T-helper 1 cell treated with Interleukin-12 subunit alpha and Interleukin-12 subunit beta and Interleukin-4 antibody, amounts not matched to agents 30 μg/mL and 1 μg/mL, for 36 hours (primary cell): Measurements from ENCODE around the gene ADGRV1.
"Not testable (repeated sequence)": the region's sequence is repeated elsewhere in the genome, so short reads cannot be mapped to it uniquely, and the experiment has no call there.

Source experiments
- H3K27ac Mint-ChIP-seq: one replicate; pipeline ENCODE4 v1.8.0; 2021; ENCODE audit warnings: mild to moderate bottlenecking, mixed read lengths
- H3K27me3 Mint-ChIP-seq: one replicate; pipeline ENCODE4 v1.8.0; 2021; ENCODE audit warnings: low read depth, mixed read lengths
- H3K36me3 Mint-ChIP-seq: one replicate; pipeline ENCODE4 v1.8.0; 2021; ENCODE audit warnings: low read depth, mixed read lengths
- H3K4me1 Mint-ChIP-seq: one replicate; pipeline ENCODE4 v1.8.0; 2021; ENCODE audit warnings: low read depth, mixed read lengths
- H3K4me3 Mint-ChIP-seq: one replicate; pipeline ENCODE4 v1.8.0; 2021; ENCODE audit warnings: mild to moderate bottlenecking, moderate library complexity, mixed read lengths
- H3K9me3 Mint-ChIP-seq: one replicate; pipeline ENCODE4 v1.8.0; 2021; ENCODE audit warnings: mixed read lengths

The ADGRV1 gene

GRCh38 chr5:90685425-90686022, 126.9 kb downstream of the ADGRV1 start:
- Mint-ChIP-seq H3K9me3 (peaks cover 4% of the 10 kb centered on the region), H3K36me3 (no peaks in the 10 kb centered on the region), H3K27ac (no peak overlapping the region), H3K4me3 (no peak overlapping the region), H3K4me1 (no peaks in the 10 kb centered on the region), H3K27me3 (no peaks in the 10 kb centered on the region)

DNA sequence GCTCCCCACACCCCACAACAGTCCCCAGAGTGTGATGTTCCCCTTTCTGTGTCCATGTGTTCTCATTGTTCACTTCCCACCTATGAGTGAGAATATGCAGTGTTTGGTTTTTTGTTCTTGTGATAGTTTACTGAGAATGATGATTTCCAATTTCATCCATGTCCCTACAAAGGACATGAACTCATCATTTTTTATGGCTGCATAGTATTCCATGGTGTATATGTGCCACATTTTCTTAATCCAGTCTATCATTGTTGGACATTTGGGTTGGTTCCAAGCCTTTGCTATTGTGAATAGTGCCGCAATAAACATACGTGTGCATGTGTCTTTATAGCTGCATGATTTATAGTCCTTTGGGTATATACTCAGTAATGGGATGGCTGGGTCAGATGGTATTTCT, 127.8 kb downstream of the ADGRV1 start:
- H3K4me1 Mint-ChIP-seq, H3K27me3 Mint-ChIP-seq, H3K36me3 Mint-ChIP-seq, H3K9me3 Mint-ChIP-seq, H3K4me3 Mint-ChIP-seq, H3K27ac Mint-ChIP-seq: not testable (repeated sequence)

- H3K9me3 Mint-ChIP-seq, H3K4me1 Mint-ChIP-seq, H3K36me3 Mint-ChIP-seq, H3K27me3 Mint-ChIP-seq, H3K27ac Mint-ChIP-seq, H3K4me3 Mint-ChIP-seq: not testable (repeated sequence)
These were observed 128.9 kb downstream of the ADGRV1 start for GRCh38 chr5:90687458-90687857.

DNA sequence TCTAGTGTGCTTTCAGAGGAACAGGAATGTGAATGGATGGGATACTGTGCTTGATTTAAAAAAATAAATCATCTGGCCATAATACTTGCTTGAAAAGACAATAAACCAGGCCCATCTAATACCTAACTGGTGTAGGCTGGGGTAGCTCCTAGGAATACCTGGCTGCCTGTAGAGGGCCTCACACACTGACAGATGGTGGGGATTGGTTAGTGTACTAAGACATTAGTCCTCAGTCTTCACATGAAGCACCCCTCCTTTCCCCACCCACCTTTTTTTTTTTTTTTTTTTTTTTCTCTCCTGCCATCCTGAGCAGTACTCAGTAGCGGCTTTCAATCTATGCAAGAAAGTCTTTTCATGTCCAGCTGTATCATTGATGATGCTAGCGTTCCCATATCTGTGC, 130.5 kb downstream of the ADGRV1 start:
- Mint-ChIP-seq H3K4me1 (no peaks in the 10 kb centered on the region), H3K27me3 (no peaks in the 10 kb centered on the region)

DNA sequence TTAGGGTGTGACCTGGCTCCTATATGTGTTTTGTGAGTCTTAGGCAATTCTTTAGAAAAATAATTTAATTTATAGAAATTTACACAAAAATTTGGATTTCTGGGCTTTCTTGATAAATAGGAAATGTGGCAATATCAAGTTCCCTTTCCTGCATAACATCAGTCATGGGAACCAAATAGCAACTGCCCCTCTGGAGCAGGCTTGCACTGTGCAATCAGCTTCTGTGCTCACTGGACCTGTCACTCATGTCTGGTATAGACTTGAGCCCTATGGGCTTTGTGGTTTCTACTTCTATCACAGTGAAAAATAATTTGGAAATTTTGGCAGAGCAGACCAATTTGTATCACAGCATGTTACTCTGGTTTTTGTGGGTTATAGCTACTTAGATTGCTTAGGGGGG, 131.7 kb downstream of the ADGRV1 start:
- Mint-ChIP-seq H3K4me3 (no peak overlapping the region), H3K9me3 (peaks cover 4% of the 10 kb centered on the region), H3K27ac (no peak overlapping the region), H3K36me3 (no peaks in the 10 kb centered on the region), H3K27me3 (no peaks in the 10 kb centered on the region), H3K4me1 (no peaks in the 10 kb centered on the region)

More for the DNA sequence above, 130.5 kb downstream of the ADGRV1 start:
- Mint-ChIP-seq H3K4me3 (no peak overlapping the region), H3K9me3 (peaks cover 4% of the 10 kb centered on the region), H3K36me3 (no peaks in the 10 kb centered on the region), H3K27ac (no peak overlapping the region)

GRCh38 chr5:90691533-90691932, 132.9 kb downstream of the ADGRV1 start:
- H3K27me3 Mint-ChIP-seq, result no peaks in the 10 kb centered on the region
- H3K4me3 Mint-ChIP-seq, result no peak overlapping the region
- H3K4me1 Mint-ChIP-seq, result no peaks in the 10 kb centered on the region
- no peak overlapping the region for H3K27ac Mint-ChIP-seq
- H3K36me3 Mint-ChIP-seq, result no peaks in the 10 kb centered on the region
- no peaks in the 10 kb centered on the region for H3K9me3 Mint-ChIP-seq

DNA sequence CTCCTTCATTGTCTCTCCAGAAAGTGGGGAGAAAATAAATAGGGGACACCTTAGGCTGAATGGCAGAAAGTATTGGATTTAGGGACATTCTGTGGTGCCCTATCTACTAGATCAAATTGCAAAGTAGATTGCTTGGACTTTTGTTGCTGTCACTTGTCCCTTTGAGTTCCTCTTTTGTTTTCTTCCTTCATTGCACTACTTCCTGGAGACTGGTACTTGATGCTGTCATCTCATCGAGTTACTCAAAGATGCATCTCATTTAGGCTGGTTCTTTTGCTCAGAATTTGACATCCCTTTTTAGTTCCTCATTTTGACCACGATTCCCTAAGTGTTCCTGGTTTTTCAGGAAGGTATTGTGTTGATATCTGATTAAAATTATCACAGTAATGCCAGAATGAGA, 137.6 kb downstream of the ADGRV1 start:
- H3K4me1 Mint-ChIP-seq, result no peaks in the 10 kb centered on the region

DNA sequence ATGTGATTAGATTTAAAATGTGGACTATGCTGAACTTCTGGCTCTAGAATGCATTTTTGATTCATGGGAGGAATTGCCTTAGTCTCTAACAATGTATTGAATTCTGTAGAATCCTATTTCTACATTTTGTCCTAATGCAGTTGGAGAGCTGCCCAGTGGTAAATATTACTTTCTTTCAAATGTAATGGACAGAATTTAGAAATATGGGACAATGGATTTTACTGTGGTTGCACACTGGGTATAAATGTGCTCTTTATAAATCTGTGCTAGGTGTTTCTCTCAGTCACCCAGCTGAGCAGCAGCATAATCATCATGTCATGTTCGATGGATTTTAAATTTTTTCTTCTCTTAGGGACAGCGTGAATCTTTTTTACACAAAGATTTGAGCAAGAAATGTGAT, 141.7 kb downstream of the ADGRV1 start:
- no peak overlapping the region for H3K4me3 Mint-ChIP-seq
- no peaks in the 10 kb centered on the region for H3K4me1 Mint-ChIP-seq
- no peaks in the 10 kb centered on the region for H3K27me3 Mint-ChIP-seq
- H3K27ac Mint-ChIP-seq, result no peak overlapping the region
- H3K36me3 Mint-ChIP-seq, result no peaks in the 10 kb centered on the region
- H3K9me3 Mint-ChIP-seq, result no peaks in the 10 kb centered on the region

More for the DNA sequence above, 137.6 kb downstream of the ADGRV1 start:
- Mint-ChIP-seq H3K27me3 (no peaks in the 10 kb centered on the region), H3K27ac (no peak overlapping the region), H3K36me3 (no peaks in the 10 kb centered on the region), H3K4me3 (no peak overlapping the region), H3K9me3 (no peaks in the 10 kb centered on the region)

DNA sequence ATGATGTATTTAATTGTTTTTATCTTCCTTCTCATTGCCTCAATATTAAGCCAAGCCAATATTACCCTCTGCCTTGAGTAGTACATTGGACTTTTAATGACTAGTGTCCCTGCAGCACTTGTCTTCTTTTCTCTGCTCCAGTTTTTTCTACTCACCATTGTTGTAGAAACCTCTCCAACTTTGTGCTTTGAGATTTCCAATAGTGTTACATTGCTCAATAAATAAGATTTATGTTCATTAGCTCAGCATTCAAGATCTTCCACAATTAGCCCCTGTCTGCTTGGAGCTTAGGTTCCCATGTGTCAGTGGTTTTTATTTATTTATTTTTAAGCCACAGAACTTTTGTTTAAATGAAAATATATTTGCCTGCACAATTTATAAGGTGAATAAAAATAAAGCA, 145.3 kb downstream of the ADGRV1 start:
- Mint-ChIP-seq H3K27me3 (no peaks in the 10 kb centered on the region), H3K36me3 (no peaks in the 10 kb centered on the region), H3K4me3 (no peak overlapping the region), H3K4me1 (no peaks in the 10 kb centered on the region), H3K9me3 (no peaks in the 10 kb centered on the region), H3K27ac (no peak overlapping the region)

GRCh38 chr5:90707698-90708097, 149.1 kb downstream of the ADGRV1 start:
- Mint-ChIP-seq H3K36me3 (no peaks in the 10 kb centered on the region), H3K4me1 (no peaks in the 10 kb centered on the region), H3K4me3 (no peak overlapping the region), H3K27me3 (no peaks in the 10 kb centered on the region), H3K27ac (no peak overlapping the region), H3K9me3 (no peaks in the 10 kb centered on the region)

GRCh38 chr5:90709323-90710155, 150.9 kb downstream of the ADGRV1 start:
- Mint-ChIP-seq H3K27me3 (no peaks in the 10 kb centered on the region), H3K36me3 (no peaks in the 10 kb centered on the region), H3K27ac (no peak overlapping the region), H3K4me1 (no peaks in the 10 kb centered on the region), H3K9me3 (no peaks in the 10 kb centered on the region), H3K4me3 (no peak overlapping the region)

DNA sequence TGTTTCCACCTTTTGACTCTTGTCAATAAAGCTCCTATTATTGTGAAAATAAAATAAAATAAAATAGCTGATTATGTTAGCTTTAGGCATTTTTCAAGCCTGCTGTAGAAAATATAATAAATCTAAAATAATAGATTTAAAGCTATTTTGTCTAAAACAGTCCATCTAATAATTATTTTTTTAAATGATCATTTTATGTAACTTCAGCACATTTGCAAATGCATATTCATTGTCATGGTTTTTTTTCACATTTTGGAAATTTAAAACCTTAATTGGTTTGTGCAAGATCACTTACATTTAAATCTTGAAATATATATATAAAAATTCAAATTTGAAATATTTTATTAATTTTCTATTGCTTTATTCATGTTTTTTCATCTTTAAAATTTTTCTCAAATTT, 159.8 kb downstream of the ADGRV1 start:
- Mint-ChIP-seq H3K27me3 (no peaks in the 10 kb centered on the region), H3K9me3 (no peaks in the 10 kb centered on the region)

DNA sequence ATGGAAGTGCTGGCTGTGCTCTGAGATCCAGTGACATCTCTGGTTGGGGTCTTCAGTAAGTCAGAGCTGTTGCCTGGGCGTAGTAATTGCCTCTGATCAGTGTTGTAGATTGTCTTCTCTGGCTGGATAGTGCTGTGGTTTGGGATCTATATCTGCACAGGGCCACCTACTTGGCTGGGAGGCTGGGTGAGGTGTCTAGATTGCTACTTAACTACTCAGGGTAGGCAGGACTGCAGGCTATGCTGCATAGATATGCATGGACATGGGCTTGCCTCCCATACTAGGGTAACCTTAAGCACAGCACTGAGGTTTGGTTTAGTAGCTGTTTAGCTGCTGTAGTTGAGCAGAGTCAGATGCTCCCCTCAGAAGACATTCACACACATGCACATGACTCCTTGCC, 181.0 kb downstream of the ADGRV1 start:
- Mint-ChIP-seq H3K4me3 (no peak overlapping the region), H3K27me3 (no peaks in the 10 kb centered on the region), H3K9me3 (no peaks in the 10 kb centered on the region), H3K36me3 (no peaks in the 10 kb centered on the region), H3K4me1 (no peaks in the 10 kb centered on the region), H3K27ac (no peak overlapping the region)

More for the DNA sequence above, 159.8 kb downstream of the ADGRV1 start:
- no peak overlapping the region for H3K4me3 Mint-ChIP-seq
- H3K36me3 Mint-ChIP-seq, result no peaks in the 10 kb centered on the region
- H3K4me1 Mint-ChIP-seq, result no peaks in the 10 kb centered on the region
- no peak overlapping the region for H3K27ac Mint-ChIP-seq

DNA sequence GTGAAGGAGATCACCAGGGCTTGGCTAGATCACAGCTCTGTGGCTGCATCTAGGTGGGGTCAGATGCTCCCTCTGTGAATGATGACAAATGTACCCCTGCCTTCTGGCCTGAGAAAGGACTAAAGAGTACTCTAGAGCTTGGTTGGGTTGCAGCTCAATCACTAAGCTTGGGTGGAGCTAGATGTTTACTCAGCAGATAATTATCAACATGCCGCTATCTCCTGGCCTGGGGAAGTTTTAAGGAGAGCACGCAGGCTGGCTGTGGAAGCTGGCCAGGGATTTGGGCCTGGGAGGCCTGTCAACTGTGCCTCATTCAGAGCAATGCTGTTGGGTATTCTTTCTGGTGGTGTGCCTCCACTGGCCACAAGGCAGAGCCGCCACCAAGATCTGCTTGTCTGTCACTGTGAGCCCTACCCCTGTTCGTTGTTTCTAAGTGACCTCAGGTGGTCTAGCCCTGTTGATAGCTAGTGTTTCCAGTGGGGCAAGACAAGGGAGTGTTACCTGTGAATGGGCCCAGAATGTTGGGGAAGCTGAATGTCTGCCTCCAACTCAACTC, 181.7 kb downstream of the ADGRV1 start:
- H3K4me1 Mint-ChIP-seq, result no peaks in the 10 kb centered on the region
- no peaks in the 10 kb centered on the region for H3K27me3 Mint-ChIP-seq
- no peaks in the 10 kb centered on the region for H3K36me3 Mint-ChIP-seq
- H3K4me3 Mint-ChIP-seq, result no peak overlapping the region
- no peaks in the 10 kb centered on the region for H3K9me3 Mint-ChIP-seq
- no peak overlapping the region for H3K27ac Mint-ChIP-seq

- no peaks in the 10 kb centered on the region for H3K9me3 Mint-ChIP-seq
- no peaks in the 10 kb centered on the region for H3K36me3 Mint-ChIP-seq
- H3K4me1 Mint-ChIP-seq, result no peaks in the 10 kb centered on the region
- no peaks in the 10 kb centered on the region for H3K27me3 Mint-ChIP-seq
- no peak overlapping the region for H3K27ac Mint-ChIP-seq
- H3K4me3 Mint-ChIP-seq, result no peak overlapping the region
These were observed 182.5 kb downstream of the ADGRV1 start for GRCh38 chr5:90741022-90741564.
